ELF-1 (cell line): ENCODE data around the gene SS18L1.

ENCODE experiments used
- DNase-seq: peaks from one replicate; pipeline ENCODE4 v3.0.0-alpha.2; 2016; ENCODE audit warnings: low read depth, low spot score

SS18L1 gene

GRCh38 chr20:62156254-62156556 is 12.6 kb downstream of the SS18L1 start:
- no peak for DNase-seq

- peak; percentile 77 for DNase-seq
These were observed 13.2 kb downstream of the SS18L1 start for GRCh38 chr20:62156592-62157386.

GRCh38 chr20:62157387-62158087 is 14.0 kb downstream of the SS18L1 start:
- DNase-seq = no peak

- no peak for DNase-seq
These were observed 14.5 kb downstream of the SS18L1 start for GRCh38 chr20:62158088-62158400.

GRCh38 chr20:62158541-62158940 is 15.0 kb downstream of the SS18L1 start:
- no peak for DNase-seq

GRCh38 chr20:62159052-62159451 is 15.5 kb downstream of the SS18L1 start:
- DNase-seq = no peak

GRCh38 chr20:62159839-62160238 is 16.3 kb downstream of the SS18L1 start:
- no peak for DNase-seq

- DNase-seq = no peak
These were observed 16.7 kb downstream of the SS18L1 start for GRCh38 chr20:62160253-62160652.

- no peak for DNase-seq
These were observed 17.3 kb downstream of the SS18L1 start for GRCh38 chr20:62160876-62161275.

- DNase-seq = no peak
These were observed 17.8 kb downstream of the SS18L1 start for GRCh38 chr20:62161347-62161746.

GRCh38 chr20:62162765-62163484 is 19.4 kb downstream of the SS18L1 start:
- DNase-seq = no peak

- no peak for DNase-seq
These were observed 19.9 kb downstream of the SS18L1 start for GRCh38 chr20:62163485-62163865.

- DNase-seq = no peak
These were observed 20.6 kb downstream of the SS18L1 start for GRCh38 chr20:62163986-62164762.

GRCh38 chr20:62164879-62165761 is 21.6 kb downstream of the SS18L1 start:
- DNase-seq = no peak

- no peak for DNase-seq
These were observed 22.3 kb downstream of the SS18L1 start for GRCh38 chr20:62165762-62166399.

GRCh38 chr20:62167474-62167873 is 23.9 kb downstream of the SS18L1 start:
- no peak for DNase-seq

- no peak for DNase-seq
These were observed 24.5 kb downstream of the SS18L1 start for GRCh38 chr20:62168061-62168460.

GRCh38 chr20:62168890-62169435 is 25.4 kb downstream of the SS18L1 start:
- no peak for DNase-seq

- DNase-seq = no peak
These were observed 27.0 kb downstream of the SS18L1 start for GRCh38 chr20:62170536-62170935.

- DNase-seq = no peak
These were observed 27.7 kb downstream of the SS18L1 start for GRCh38 chr20:62171245-62171644.
